Measurements from ENCODE around the gene ZSWIM8. TPM values are rescaled to one million over a fixed set of nuclear protein-coding genes. Genes with fewer than 3 reads are reported as not detected.

The ZSWIM8 gene
- total and polyA plus RNA-seq, 10 of the 15 experiments (the other 5 are each of a cell fraction or from before 2014, with no cell fraction given) = 7.8 to 47.1 (median 23.6) TPM

- no peak for TF ChIP-seq E2F8 (IDR thresholded peaks at IDR 0.05; ENCODE audit: low read depth, partially characterized antibody)
- no peak for TF ChIP-seq STAT3 (IDR thresholded peaks at IDR 0.05; ENCODE audit: low read depth, low read length)
- 0 out of 2 replicates have a peak, but pooled peaks have one; percentile 41 for TF ChIP-seq HDGF (IDR thresholded peaks at IDR 0.05)
- TF ChIP-seq MLLT1 (IDR thresholded peaks at IDR 0.05) = peak; percentile 59; the same call in 1 of the 2 replicates
- no peak for TF ChIP-seq CHD4 (IDR thresholded peaks at IDR 0.05)
- TF ChIP-seq NKRF (conservative IDR thresholded peaks at IDR 0.05) = peak; percentile 3
Measured at GRCh38 chr10:73781879-73782748, 3.3 kb upstream of the ZSWIM8 start, which contains the start of gene CHCHD1 (continued).

Measured in GM12878 (cell line).